ENCODE measurements around the gene RAMP3.
"Not testable (repeated sequence)": the region's sequence is repeated elsewhere in the genome, so short reads cannot be mapped to it uniquely, and the experiment has no call there.

The RAMP3 gene

GRCh38 chr7:45157653-45158401, at the start of gene RAMP3:
RAMP3 (plus strand) TSS chr7:45157791; CDS start chr7:45157829, 38 bp downstream.
- no peak for DNase-seq

- no peak for DNase-seq
These were observed 48.7 kb upstream of the RAMP3 start for GRCh38 chr7:45108863-45109262.

- DNase-seq, result peak; percentile 87 to 93 (median 90)
These were observed 46.0 kb upstream of the RAMP3 start, which contains the start of gene TBRG4 for GRCh38 chr7:45111298-45112223. TBRG4 (minus strand) TSS chr7:45111697; CDS start chr7:45109237, 2,460 bp downstream.

GRCh38 chr7:45112648-45113047, 44.9 kb upstream of the RAMP3 start:
- no peak for DNase-seq

- DNase-seq, result not testable (repeated sequence)
These were observed 43.3 kb upstream of the RAMP3 start for GRCh38 chr7:45114257-45114656.

- DNase-seq, result no peak
These were observed 42.7 kb upstream of the RAMP3 start for GRCh38 chr7:45114926-45115325.

GRCh38 chr7:45116048-45116447, 41.5 kb upstream of the RAMP3 start:
- DNase-seq, result no peak

- DNase-seq, result no peak
These were observed 40.0 kb upstream of the RAMP3 start for GRCh38 chr7:45117582-45117981.

GRCh38 chr7:45118292-45118691, 39.3 kb upstream of the RAMP3 start:
- DNase-seq, result no peak

GRCh38 chr7:45118889-45119331, 38.7 kb upstream of the RAMP3 start:
- DNase-seq, result no peak

- DNase-seq, result no peak
These were observed 38.0 kb upstream of the RAMP3 start for GRCh38 chr7:45119550-45119949.

- DNase-seq, result peak in 2 of 6 experiments; percentile 5 to 26
These were observed 34.4 kb upstream of the RAMP3 start for GRCh38 chr7:45122975-45123860.

- no peak for DNase-seq
These were observed 33.5 kb upstream of the RAMP3 start for GRCh38 chr7:45123913-45124710.

GRCh38 chr7:45125193-45125904, 32.2 kb upstream of the RAMP3 start:
- DNase-seq, result no peak

- no peak for DNase-seq
These were observed 31.4 kb upstream of the RAMP3 start for GRCh38 chr7:45126201-45126600.

GRCh38 chr7:45126920-45127319, 30.7 kb upstream of the RAMP3 start:
- DNase-seq, result no peak

- DNase-seq, result no peak
These were observed 28.3 kb upstream of the RAMP3 start for GRCh38 chr7:45129181-45129800.

GRCh38 chr7:45129906-45130305, 27.7 kb upstream of the RAMP3 start:
- no peak for DNase-seq

GRCh38 chr7:45130910-45131309, 26.7 kb upstream of the RAMP3 start:
- no peak for DNase-seq

GRCh38 chr7:45131891-45132290, 25.7 kb upstream of the RAMP3 start:
- DNase-seq, result no peak

All from stimulated activated naive CD4-positive, alpha-beta T cell (primary cell).